ENCODE data around the gene TNRC18.

DNA sequence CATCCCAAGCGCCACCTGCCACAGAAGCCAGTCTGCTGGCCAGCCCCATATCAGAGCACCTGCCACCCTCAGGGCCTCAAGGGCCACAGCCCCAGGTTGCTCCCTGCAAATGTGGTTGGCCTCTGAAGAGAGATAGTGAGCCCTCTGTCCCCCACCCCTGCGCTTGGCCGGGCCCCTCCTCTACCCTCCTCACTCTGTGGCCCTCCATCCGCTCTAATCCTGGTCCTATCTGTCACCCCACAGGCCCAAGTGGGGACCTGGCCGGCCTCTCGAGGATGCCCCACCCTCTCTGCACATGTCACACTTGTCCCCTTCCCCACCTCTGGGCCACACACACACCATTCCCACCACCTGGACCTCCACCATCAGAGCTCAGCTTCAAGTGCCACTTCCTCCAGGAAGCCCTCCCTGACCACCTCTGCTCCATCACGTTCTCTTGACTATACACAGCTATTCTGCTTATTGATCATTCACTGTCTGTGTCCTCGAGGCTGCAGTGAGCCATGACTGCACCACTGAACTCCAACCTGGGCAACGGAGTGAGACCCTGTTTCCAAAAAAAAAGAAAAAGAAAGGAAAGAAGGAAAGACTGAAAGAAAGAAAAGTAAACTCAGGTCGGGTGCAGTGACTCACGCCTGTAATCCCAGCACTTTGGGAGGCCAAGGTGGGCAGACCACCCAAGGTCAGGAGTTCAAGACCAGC is 42.4 kb downstream of the TNRC18 start:
- TF ChIP-seq, protein P1, sequence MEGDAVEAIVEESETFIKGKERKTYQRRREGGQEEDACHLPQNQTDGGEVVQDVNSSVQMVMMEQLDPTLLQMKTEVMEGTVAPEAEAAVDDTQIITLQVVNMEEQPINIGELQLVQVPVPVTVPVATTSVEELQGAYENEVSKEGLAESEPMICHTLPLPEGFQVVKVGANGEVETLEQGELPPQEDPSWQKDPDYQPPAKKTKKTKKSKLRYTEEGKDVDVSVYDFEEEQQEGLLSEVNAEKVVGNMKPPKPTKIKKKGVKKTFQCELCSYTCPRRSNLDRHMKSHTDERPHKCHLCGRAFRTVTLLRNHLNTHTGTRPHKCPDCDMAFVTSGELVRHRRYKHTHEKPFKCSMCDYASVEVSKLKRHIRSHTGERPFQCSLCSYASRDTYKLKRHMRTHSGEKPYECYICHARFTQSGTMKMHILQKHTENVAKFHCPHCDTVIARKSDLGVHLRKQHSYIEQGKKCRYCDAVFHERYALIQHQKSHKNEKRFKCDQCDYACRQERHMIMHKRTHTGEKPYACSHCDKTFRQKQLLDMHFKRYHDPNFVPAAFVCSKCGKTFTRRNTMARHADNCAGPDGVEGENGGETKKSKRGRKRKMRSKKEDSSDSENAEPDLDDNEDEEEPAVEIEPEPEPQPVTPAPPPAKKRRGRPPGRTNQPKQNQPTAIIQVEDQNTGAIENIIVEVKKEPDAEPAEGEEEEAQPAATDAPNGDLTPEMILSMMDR (IDR thresholded peaks at IDR 0.05) = no peak
- no peak for TF ChIP-seq EP300 (IDR thresholded peaks at IDR 0.05)
